HG02840 (cell line): ENCODE measurements around the gene PHRF1.
"Not testable (repeated sequence)": the region's sequence is repeated elsewhere in the genome, so short reads cannot be mapped to it uniquely, and the experiment has no call there.

ENCODE experiments used
- ATAC-seq: cut with Tn5 transposase; IDR thresholded peaks from one replicate; pipeline ENCODE4 v1.9.1; 2021; ENCODE audit warnings: mild to moderate bottlenecking, moderate library complexity, moderate number of reproducible peaks; ENCODE audit not compliant: unreplicated experiment, low FRiP score

Gene PHRF1

GRCh38 chr11:646214-646613, 69.9 kb downstream of the PHRF1 start:
- ATAC-seq: no peak

GRCh38 chr11:647672-648158, 71.4 kb downstream of the PHRF1 start:
- ATAC-seq: not testable (repeated sequence)

GRCh38 chr11:650482-650881, 74.2 kb downstream of the PHRF1 start:
- ATAC-seq: no peak

- not testable (repeated sequence) for ATAC-seq
Observed at GRCh38 chr11:653136-653535, 76.9 kb downstream of the PHRF1 start.

- no peak for ATAC-seq
Observed at GRCh38 chr11:653837-654236, 77.6 kb downstream of the PHRF1 start.

- ATAC-seq: not testable (repeated sequence)
Observed at GRCh38 chr11:654444-654843, 78.2 kb downstream of the PHRF1 start.

- ATAC-seq: no peak
Observed at GRCh38 chr11:655036-655726, 78.9 kb downstream of the PHRF1 start.

- ATAC-seq: no peak
Observed at GRCh38 chr11:656426-656825, 80.2 kb downstream of the PHRF1 start.

- ATAC-seq: no peak
Observed at GRCh38 chr11:656866-657265, 80.6 kb downstream of the PHRF1 start.

GRCh38 chr11:657691-658126, 81.4 kb downstream of the PHRF1 start:
- ATAC-seq: no peak

GRCh38 chr11:659532-660085, 83.3 kb downstream of the PHRF1 start:
- ATAC-seq: no peak

GRCh38 chr11:660281-660680, 84.0 kb downstream of the PHRF1 start:
- ATAC-seq: no peak

- ATAC-seq: no peak
Observed at GRCh38 chr11:660681-661444, 84.6 kb downstream of the PHRF1 start.
